Neuronal stem cell (in vitro differentiated cells): ENCODE results near the gene GRIN2A.

Experiments used
- DNase-seq: peaks from one replicate; pipeline ENCODE4 v3.0.0-alpha.2; 2013; ENCODE audit warnings: low spot score
- H2AFZ ChIP-seq: one replicate; pipeline ENCODE4 v1.6.1; 2013; ENCODE audit warnings: mild to moderate bottlenecking, low read length, inconsistent platforms
- H2AK5ac ChIP-seq: 2 replicates; pipeline ENCODE4 v1.6.1; 2013; ENCODE audit warnings: low read depth, mild to moderate bottlenecking, inconsistent platforms, low read length, moderate library complexity, mixed read lengths
- H2BK120ac ChIP-seq: 2 replicates; pipeline ENCODE4 v1.6.1; 2013; ENCODE audit warnings: low read depth, mild to moderate bottlenecking, inconsistent platforms, low read length, moderate library complexity, mixed read lengths
- H2BK12ac ChIP-seq: one replicate; pipeline ENCODE4 v1.6.1; 2013; ENCODE audit warnings: low read length, inconsistent platforms
- H2BK15ac ChIP-seq: 2 replicates; pipeline ENCODE4 v1.6.1; 2013; ENCODE audit warnings: mild to moderate bottlenecking, low read length, inconsistent platforms, mixed read lengths
- H2BK5ac ChIP-seq: one replicate; pipeline ENCODE4 v1.6.1; 2013; ENCODE audit warnings: inconsistent platforms, mild to moderate bottlenecking, low read length, moderate library complexity
- H3K14ac ChIP-seq: one replicate; pipeline ENCODE4 v1.6.1; 2013; ENCODE audit warnings: low read length, inconsistent platforms
- H3K18ac ChIP-seq: 2 replicates; pipeline ENCODE4 v1.6.1; 2013; ENCODE audit warnings: low read length, inconsistent platforms
- H3K23ac ChIP-seq: 2 replicates; pipeline ENCODE4 v1.6.1; 2013; ENCODE audit warnings: low read depth, mild to moderate bottlenecking, mixed read lengths, low read length, inconsistent platforms; ENCODE audit not compliant: poor library complexity
- H3K27ac ChIP-seq: replicated peaks from 3 replicates; pipeline ENCODE4 v1.5.1; 2013; ENCODE audit warnings: low read length, inconsistent platforms
- H3K27me3 ChIP-seq, 3 experiments: 2 replicates each; pipeline ENCODE4 v1.6.1; 2013; ENCODE audit warnings: low read length in 3 of 3, mild to moderate bottlenecking in 2 of 3, inconsistent platforms in 1 of 3, low read depth in 1 of 3, mixed read lengths in 1 of 3, moderate library complexity in 1 of 3; ENCODE audit not compliant: control insufficient read depth in 3 of 3, insufficient read depth in 3 of 3
- H3K36me3 ChIP-seq, 2 donors: replicated peaks in 1 of 2; 2 replicates each; pipeline ENCODE4 v1.6.1; 2013; ENCODE audit warnings: low read length in 2 of 2; ENCODE audit not compliant: control insufficient read depth in 2 of 2, insufficient read depth in 2 of 2
- H3K4ac ChIP-seq: 2 replicates; pipeline ENCODE4 v1.6.1; 2013; ENCODE audit warnings: inconsistent platforms, mild to moderate bottlenecking, low read length, moderate library complexity
- H3K4me1 ChIP-seq, 2 donors: 1 replicate in 1 of 2; 2 replicates in 1 of 2; pipeline ENCODE4 v1.6.1; 2013; ENCODE audit warnings: low read length in 2 of 2, low read depth in 1 of 2; ENCODE audit not compliant: control insufficient read depth in 2 of 2, insufficient read depth in 1 of 2
- H3K4me2 ChIP-seq: one replicate; pipeline ENCODE4 v1.6.1; 2013; ENCODE audit warnings: mild to moderate bottlenecking, low read length, inconsistent platforms; ENCODE audit not compliant: insufficient read depth, poor library complexity, severe bottlenecking
- H3K4me3 ChIP-seq, 2 donors: 2 replicates each; pipeline ENCODE4 v1.5.1; 2013; ENCODE audit warnings: low read length in 2 of 2, mild to moderate bottlenecking in 2 of 2, inconsistent platforms in 1 of 2, moderate library complexity in 1 of 2
- H3K79me1 ChIP-seq: one replicate; pipeline ENCODE4 v1.6.1; 2013; ENCODE audit warnings: low read depth, mild to moderate bottlenecking, inconsistent platforms, low read length, moderate library complexity
- H3K9ac ChIP-seq: one replicate; pipeline ENCODE4 v1.6.1; 2013; ENCODE audit warnings: mild to moderate bottlenecking, low read depth, low read length, inconsistent platforms; ENCODE audit not compliant: poor library complexity
- H3K9me3 ChIP-seq, 2 donors: replicated peaks in 1 of 2; 2 replicates each; pipeline versions ENCODE3 to v1.6.1; 2013; ENCODE audit warnings: low read length in 2 of 2, mild to moderate bottlenecking in 2 of 2, inconsistent platforms in 1 of 2, low read depth in 1 of 2, mixed read lengths in 1 of 2, moderate library complexity in 1 of 2; ENCODE audit not compliant: control insufficient read depth in 2 of 2, insufficient read depth in 1 of 2
- H4K8ac ChIP-seq: one replicate; pipeline ENCODE4 v1.6.1; 2013; ENCODE audit warnings: low read depth, mild to moderate bottlenecking, inconsistent platforms, low read length, moderate library complexity
- H4K91ac ChIP-seq: one replicate; pipeline ENCODE4 v1.6.1; 2013; ENCODE audit warnings: low read length, low read depth, mild to moderate bottlenecking, inconsistent platforms; ENCODE audit not compliant: poor library complexity
- WGBS, 2 donors: extraction: QIAGEN DNeasy Blood & Tissue Kit; methylation state at CpG; one replicate each; pipeline ENCODE4 v1.1.7; 2013; ENCODE audit warnings: missing lambda C conversion rate in 2 of 2, mixed read lengths in 1 of 2; ENCODE audit not compliant: insufficient read length in 2 of 2, insufficient replicate concordance in 1 of 2; ENCODE audit errors: extremely low coverage in 2 of 2; 5-methylcytosine and 5-hydroxymethylcytosine counted together

The GRIN2A gene

DNA sequence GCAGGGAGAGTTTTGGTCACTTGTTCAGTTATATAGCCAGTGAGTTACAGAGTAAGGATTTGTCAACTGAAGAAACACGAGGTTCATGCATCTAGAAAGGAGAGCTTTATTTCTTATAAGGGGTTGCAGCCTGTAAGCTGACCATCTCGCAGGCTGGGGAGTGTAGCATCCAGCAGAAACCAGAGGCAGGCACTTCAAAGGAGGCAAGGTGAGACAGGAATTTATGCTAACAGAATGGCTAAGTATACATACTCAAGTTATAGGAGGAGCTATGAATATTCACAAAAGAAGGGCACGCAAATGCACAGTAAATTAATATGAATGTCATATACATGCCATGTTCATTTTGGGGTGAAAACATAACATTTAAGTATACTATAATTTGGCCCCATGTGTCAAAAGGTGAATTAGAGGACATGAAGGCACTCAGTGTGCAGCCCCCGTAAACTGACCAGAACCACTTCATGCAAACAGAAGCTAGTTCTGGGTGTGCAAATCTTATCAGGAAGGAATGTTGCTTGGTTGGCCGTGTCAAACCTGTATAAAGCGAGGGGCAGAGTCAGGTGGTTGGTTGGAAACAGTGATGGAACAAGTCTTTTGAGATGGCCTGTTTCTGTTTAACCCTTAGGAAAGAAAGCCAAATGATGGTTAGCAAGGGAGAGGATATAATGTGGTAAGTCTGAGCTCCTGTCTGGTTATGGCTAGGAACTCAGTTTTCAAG is 97.0 kb downstream of the GRIN2A start:
- DNase-seq: no peak
- H3K4me1 ChIP-seq: peaks cover 0 to 10% of the 10 kb centered on the region in 2 donors
- no peaks in the 10 kb centered on the region for H3K36me3 ChIP-seq
- no peak overlapping the region for H3K4ac ChIP-seq
- H3K27ac ChIP-seq: no peak overlapping the region
- H3K27me3 ChIP-seq: no peaks in the 10 kb centered on the region
- H3K4me3 ChIP-seq: no peak overlapping the region
- no peak overlapping the region for H3K14ac ChIP-seq
- no peak overlapping the region for H3K9ac ChIP-seq
- no peak overlapping the region for H2BK15ac ChIP-seq
- H2BK120ac ChIP-seq: no peak overlapping the region
- no peak overlapping the region for H2AFZ ChIP-seq
- no peak overlapping the region for H3K18ac ChIP-seq
- no peak overlapping the region for H4K8ac ChIP-seq
- no peak overlapping the region for H2BK5ac ChIP-seq
- no peak overlapping the region for H3K4me2 ChIP-seq
- WGBS, 2 donors: no CpG with 5 or more reads among the region's 6 CpGs
- H4K91ac ChIP-seq: no peak overlapping the region
- no peak overlapping the region for H3K23ac ChIP-seq
- no peak overlapping the region for H2BK12ac ChIP-seq
- H3K79me1 ChIP-seq: no peaks in the 10 kb centered on the region
- H2AK5ac ChIP-seq: no peak overlapping the region
- no peaks in the 10 kb centered on the region for H3K9me3 ChIP-seq

DNA sequence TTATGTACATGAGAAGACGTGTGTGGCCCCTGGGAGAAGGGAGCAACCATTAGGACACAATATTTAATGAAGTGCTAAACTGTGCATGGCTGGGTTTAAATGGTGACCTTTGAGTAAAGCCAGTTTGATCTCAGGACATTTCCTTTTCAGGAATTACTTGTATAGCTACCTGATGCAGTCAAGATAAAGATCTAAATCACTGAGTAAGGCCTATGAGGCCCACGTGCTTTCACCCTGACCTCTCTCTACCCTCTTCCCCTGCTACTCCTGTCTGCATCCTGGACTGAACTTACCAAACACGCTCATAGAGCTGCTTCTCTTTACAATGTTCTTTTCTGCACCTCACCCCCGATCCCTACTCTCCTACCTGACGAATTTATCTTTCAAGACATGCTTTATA is 98.9 kb downstream of the GRIN2A start:
- Histone ChIP-seq H3K79me1 (no peaks in the 10 kb centered on the region), H3K14ac (no peak overlapping the region), H3K27me3 (no peaks in the 10 kb centered on the region), H3K4me2 (no peak overlapping the region), H2AFZ (no peak overlapping the region), H3K4ac (no peak overlapping the region), H2BK15ac (no peak overlapping the region), H4K91ac (no peak overlapping the region), H3K4me3 (no peak overlapping the region), H3K9ac (no peak overlapping the region), H2BK12ac (no peak overlapping the region), H3K27ac (no peak overlapping the region), H3K9me3 (no peaks in the 10 kb centered on the region), H2AK5ac (no peak overlapping the region), H4K8ac (no peak overlapping the region), H3K18ac (no peak overlapping the region), H2BK120ac (no peak overlapping the region), H3K4me1 (peaks cover 0 to 15% of the 10 kb centered on the region in 2 donors), H3K36me3 (no peaks in the 10 kb centered on the region), H3K23ac (no peak overlapping the region), H2BK5ac (no peak overlapping the region)
- no peak for DNase-seq
- no CpG with 5 or more reads among the region's 5 CpGs for WGBS, 2 donors

DNA sequence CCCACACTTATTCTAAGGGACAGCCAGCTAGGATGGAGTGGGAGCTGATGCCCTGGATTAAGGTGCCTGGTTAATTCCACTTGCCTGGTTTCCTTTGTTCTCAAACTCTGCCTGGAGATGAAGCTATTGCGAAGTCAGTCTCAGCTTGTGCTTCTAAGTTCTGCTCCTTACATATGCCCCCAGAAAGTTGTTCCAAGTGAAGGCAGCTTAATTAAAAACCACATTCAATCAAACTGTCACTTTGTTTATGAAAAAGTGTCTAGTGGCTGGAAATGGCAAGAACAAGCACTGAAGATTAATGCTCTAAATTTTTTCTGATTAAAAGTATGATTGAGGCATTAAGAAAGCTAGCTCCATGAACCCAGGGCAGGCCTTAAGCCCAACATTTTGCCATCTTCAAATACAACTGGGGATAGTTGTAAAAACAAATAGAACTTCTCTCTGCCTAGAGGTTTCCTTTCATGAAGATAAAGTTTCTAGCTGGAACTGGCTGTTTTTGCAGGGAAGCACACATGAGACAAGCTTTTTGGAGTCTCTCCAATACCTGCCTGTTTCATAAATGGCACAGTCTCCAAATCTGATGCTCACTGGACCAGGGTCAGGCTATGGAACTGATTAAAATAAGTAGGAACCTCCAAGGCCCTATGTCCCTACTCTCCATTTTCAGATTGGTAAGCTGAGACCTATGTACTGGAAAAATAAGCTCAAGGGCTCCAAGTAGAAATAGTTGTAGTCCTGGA is 100.9 kb downstream of the GRIN2A start:
- Histone ChIP-seq H3K4me3 (no peak overlapping the region), H3K4ac (no peak overlapping the region), H2BK12ac (no peak overlapping the region), H2AK5ac (no peak overlapping the region), H3K36me3 (no peaks in the 10 kb centered on the region), H4K91ac (no peak overlapping the region), H3K14ac (no peak overlapping the region), H3K27me3 (no peaks in the 10 kb centered on the region), H3K79me1 (no peaks in the 10 kb centered on the region), H3K9me3 (peaks cover 0 to 3% of the 10 kb centered on the region in 2 donors), H3K4me2 (no peak overlapping the region), H2BK15ac (no peak overlapping the region), H3K4me1 (peaks cover 0 to 17% of the 10 kb centered on the region in 2 donors), H3K27ac (no peak overlapping the region), H2BK5ac (no peak overlapping the region), H2BK120ac (no peak overlapping the region), H3K9ac (no peak overlapping the region), H2AFZ (no peak overlapping the region), H3K23ac (no peak overlapping the region), H3K18ac (no peak overlapping the region), H4K8ac (no peak overlapping the region)
- no CpG with 5 or more reads among the region's 1 CpG for WGBS, 2 donors
- DNase-seq: peak; percentile 17

DNA sequence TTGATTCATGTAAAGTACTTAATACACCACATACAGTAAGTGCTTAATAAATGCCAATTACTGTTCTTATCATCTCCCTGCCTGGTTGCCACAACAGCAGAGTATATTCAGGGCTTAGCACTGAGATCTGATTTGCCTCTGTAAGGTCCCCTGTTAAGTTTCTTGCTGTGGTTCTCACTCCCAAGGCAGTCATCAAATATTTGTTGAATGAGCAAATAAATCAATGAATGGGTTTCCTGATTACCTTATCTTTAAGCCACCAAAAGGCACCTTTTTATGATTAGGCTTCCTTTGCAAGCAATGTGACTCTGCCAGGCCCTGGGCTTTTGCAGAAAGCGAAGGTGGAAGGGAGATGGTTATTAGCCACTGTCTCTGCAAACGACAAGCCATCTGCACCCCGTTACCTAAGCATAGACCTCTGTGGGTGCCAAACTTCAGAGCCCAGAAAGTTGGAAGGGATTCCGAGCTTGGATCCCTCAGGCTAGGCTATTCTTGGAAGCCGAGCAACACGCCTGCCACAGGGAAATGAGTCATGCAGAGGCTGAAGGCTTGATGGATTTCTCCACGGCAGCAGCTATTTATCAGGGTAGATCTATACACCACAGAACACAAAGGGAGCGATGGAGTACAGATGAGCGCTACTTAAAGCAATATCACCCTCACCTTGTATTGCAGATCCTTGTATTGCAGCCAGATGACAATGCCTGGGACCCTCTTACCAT is 102.0 kb downstream of the GRIN2A start:
- Histone ChIP-seq H3K4me3 (no peak overlapping the region), H2BK12ac (no peak overlapping the region), H3K27ac (no peak overlapping the region), H3K9me3 (peaks cover 0 to 3% of the 10 kb centered on the region in 2 donors), H3K18ac (no peak overlapping the region), H3K4ac (no peak overlapping the region), H3K14ac (no peak overlapping the region), H4K91ac (no peak overlapping the region), H3K4me1 (peaks cover 0 to 17% of the 10 kb centered on the region in 2 donors), H2BK15ac (no peak overlapping the region), H2AFZ (no peak overlapping the region), H3K27me3 (no peaks in the 10 kb centered on the region), H4K8ac (no peak overlapping the region), H2BK5ac (no peak overlapping the region), H3K4me2 (no peak overlapping the region), H3K36me3 (no peaks in the 10 kb centered on the region), H3K9ac (no peak overlapping the region), H3K79me1 (no peaks in the 10 kb centered on the region), H2AK5ac (no peak overlapping the region), H2BK120ac (peak overlapping the region; percentile 6), H3K23ac (no peak overlapping the region)
- no peak for DNase-seq
- no CpG with 5 or more reads among the region's 9 CpGs for WGBS, 2 donors
